HepG2 (cell line): ENCODE data around the gene ACVR1B.

ENCODE experiments used
- ATF1 ChIP-seq: IDR thresholded peaks from 2 replicates; pipeline ENCODE4 v1.6.1; 2016; ENCODE audit warnings: mild to moderate bottlenecking, control low read depth
- JUND ChIP-seq: sonication (generic); formaldehyde crosslinking; IDR thresholded peaks from 2 replicates; pipeline ENCODE4 v1.8.0; 2022; ENCODE audit warnings: mild to moderate bottlenecking, missing genetic modification reagents
- KDM1A ChIP-seq: IDR thresholded peaks from 2 replicates; pipeline ENCODE4 v1.6.1; 2016; ENCODE audit warnings: missing compliant biosample characterization
- KDM4B ChIP-seq: sonication (generic); formaldehyde crosslinking; IDR thresholded peaks from 2 replicates; pipeline ENCODE4 v1.4.0; 2020; ENCODE audit warnings: missing genetic modification reagents
- MYC ChIP-seq: sonication (generic); formaldehyde crosslinking; IDR thresholded peaks from 2 replicates; pipeline ENCODE4 v1.9.0; 2021; ENCODE audit warnings: missing genetic modification reagents, borderline replicate concordance
- NR2F1 ChIP-seq, 2 experiments: fragments of 450-650 bp in 1 of 2; formaldehyde crosslinking in 1 of 2; IDR thresholded peaks; 2 replicates each; pipeline versions ENCODE4 v1.5.0 to v1.6.1; 2016 to 2020; ENCODE audit warnings: mild to moderate bottlenecking in 1 of 2, missing compliant biosample characterization in 1 of 2, missing genetic modification reagents in 1 of 2, moderate library complexity in 1 of 2
- PTBP1 ChIP-seq: fragments of 200-400 bp; formaldehyde crosslinking; IDR thresholded peaks from 2 replicates; pipeline ENCODE4 v1.6.1; 2018; ENCODE audit warnings: low read length, low read depth; ENCODE audit not compliant: poor library complexity, severe bottlenecking
- RBAK ChIP-seq: sonication (generic); formaldehyde crosslinking; IDR thresholded peaks from 2 replicates; pipeline ENCODE4 v1.5.1; 2020; ENCODE audit warnings: mild to moderate bottlenecking, missing genetic modification reagents
- TF ChIP-seq, protein P1 (sequence below): sonication (generic); formaldehyde crosslinking; IDR thresholded peaks from 2 replicates; pipeline ENCODE4 v1.5.0; 2020; ENCODE audit warnings: mild to moderate bottlenecking, missing genetic modification reagents, moderate library complexity

GRCh38 chr12:52010692-52011601, 59.4 kb downstream of the ACVR1B start:
- TF ChIP-seq KDM4B (CRISPR knock-in tag): no peak
- TF ChIP-seq KDM1A (CRISPR knock-in tag): no peak
- no peak for TF ChIP-seq PTBP1
- no peak for TF ChIP-seq RBAK (CRISPR knock-in tag)
- TF ChIP-seq ATF1: no peak
- no peak for TF ChIP-seq MYC (CRISPR knock-in tag)
- TF ChIP-seq NR2F1 (CRISPR knock-in tag; IDR thresholded peaks at IDR 0.05): no peak; a peak in 1 of 4 replicates
- TF ChIP-seq JUND (CRISPR knock-in tag): 0 out of 2 replicates have a peak, but pooled peaks have one; percentile 46
- TF ChIP-seq, protein P1, sequence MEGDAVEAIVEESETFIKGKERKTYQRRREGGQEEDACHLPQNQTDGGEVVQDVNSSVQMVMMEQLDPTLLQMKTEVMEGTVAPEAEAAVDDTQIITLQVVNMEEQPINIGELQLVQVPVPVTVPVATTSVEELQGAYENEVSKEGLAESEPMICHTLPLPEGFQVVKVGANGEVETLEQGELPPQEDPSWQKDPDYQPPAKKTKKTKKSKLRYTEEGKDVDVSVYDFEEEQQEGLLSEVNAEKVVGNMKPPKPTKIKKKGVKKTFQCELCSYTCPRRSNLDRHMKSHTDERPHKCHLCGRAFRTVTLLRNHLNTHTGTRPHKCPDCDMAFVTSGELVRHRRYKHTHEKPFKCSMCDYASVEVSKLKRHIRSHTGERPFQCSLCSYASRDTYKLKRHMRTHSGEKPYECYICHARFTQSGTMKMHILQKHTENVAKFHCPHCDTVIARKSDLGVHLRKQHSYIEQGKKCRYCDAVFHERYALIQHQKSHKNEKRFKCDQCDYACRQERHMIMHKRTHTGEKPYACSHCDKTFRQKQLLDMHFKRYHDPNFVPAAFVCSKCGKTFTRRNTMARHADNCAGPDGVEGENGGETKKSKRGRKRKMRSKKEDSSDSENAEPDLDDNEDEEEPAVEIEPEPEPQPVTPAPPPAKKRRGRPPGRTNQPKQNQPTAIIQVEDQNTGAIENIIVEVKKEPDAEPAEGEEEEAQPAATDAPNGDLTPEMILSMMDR (CRISPR knock-in tag): peak; percentile 33; the same call in 1 of the 2 replicates
